HEK293T (cell line): ENCODE data around the gene CD96.

Experiments
- CTCF ChIA-PET: fragments of 350-600 bp; formaldehyde crosslinking; extraction: SDS; loops from one replicate; lab custom pipeline; 2021; ENCODE audit warnings: antibody characterized with exemption, inconsistent platforms; lab: Yijun Ruan, JAX
- POLR2A ChIA-PET: fragments of 350-600 bp; formaldehyde crosslinking; extraction: SDS; loops from one replicate; lab custom pipeline; 2020; ENCODE audit warnings: antibody characterized with exemption, inconsistent platforms; lab: Yijun Ruan, JAX
- DNase-seq: peaks from one replicate; pipeline ENCODE4 v3.0.0; 2012; ENCODE audit warnings: mixed read lengths; ENCODE audit errors: extremely low spot score
- ARNT ChIP-seq: fragments of 450-650 bp; IDR thresholded peaks from 2 replicates; pipeline ENCODE4 v1.6.1; 2017; ENCODE audit warnings: mild to moderate bottlenecking
- BHLHE40 ChIP-seq: fragments of 450-650 bp; IDR thresholded peaks from 2 replicates; pipeline ENCODE4 v1.6.1; 2016; ENCODE audit warnings: mild to moderate bottlenecking, moderate library complexity, borderline replicate concordance
- CTBP1 ChIP-seq: fragments of 450-650 bp; IDR thresholded peaks from 2 replicates; pipeline ENCODE4 v1.6.1; 2016; ENCODE audit warnings: borderline replicate concordance
- ELF4 ChIP-seq: fragments of 450-650 bp; IDR thresholded peaks from 2 replicates; pipeline ENCODE4 v1.6.1; 2017; ENCODE audit warnings: antibody characterized with exemption
- FOXA1 ChIP-seq: fragments of 450-650 bp; IDR thresholded peaks from 2 replicates; pipeline ENCODE4 v1.6.1; 2016; ENCODE audit warnings: mild to moderate bottlenecking
- FOXK2 ChIP-seq: fragments of 450-650 bp; IDR thresholded peaks from 2 replicates; pipeline ENCODE4 v1.6.1; 2016; ENCODE audit warnings: mild to moderate bottlenecking
- FOXM1 ChIP-seq: fragments of 450-650 bp; IDR thresholded peaks from 2 replicates; pipeline ENCODE4 v1.6.1; 2017; ENCODE audit warnings: mild to moderate bottlenecking, borderline replicate concordance
- HDGF ChIP-seq: fragments of 450-650 bp; IDR thresholded peaks from 2 replicates; pipeline ENCODE4 v1.6.1; 2017; ENCODE audit warnings: antibody characterized with exemption, borderline replicate concordance
- L3MBTL2 ChIP-seq: fragments of 450-650 bp; conservative IDR thresholded peaks from 2 replicates; pipeline ENCODE4 v1.6.1; 2016; ENCODE audit warnings: mild to moderate bottlenecking
- LEF1 ChIP-seq: fragments of 450-650 bp; IDR thresholded peaks from 2 replicates; pipeline ENCODE4 v1.6.1; 2017; ENCODE audit warnings: mild to moderate bottlenecking, borderline replicate concordance
- NFRKB ChIP-seq: fragments of 450-650 bp; IDR thresholded peaks from 2 replicates; pipeline ENCODE4 v1.6.1; 2016; ENCODE audit warnings: mild to moderate bottlenecking, moderate library complexity
- PKNOX1 ChIP-seq: fragments of 450-650 bp; IDR thresholded peaks from 2 replicates; pipeline ENCODE4 v1.6.1; 2016
- SP1 ChIP-seq: fragments of 450-650 bp; IDR thresholded peaks from 2 replicates; pipeline ENCODE4 v1.6.1; 2017
- SUZ12 ChIP-seq: fragments of 450-650 bp; IDR thresholded peaks from 2 replicates; pipeline ENCODE4 v1.6.1; 2016; ENCODE audit warnings: mild to moderate bottlenecking
- TARDBP ChIP-seq: fragments of 450-650 bp; IDR thresholded peaks from 2 replicates; pipeline ENCODE4 v1.6.1; 2016
- ZNF384 ChIP-seq: fragments of 450-650 bp; IDR thresholded peaks from 2 replicates; pipeline ENCODE4 v1.6.1; 2016

Gene CD96

GRCh38 chr3:111610612-111611054 is 68.6 kb downstream of the CD96 start:
- ChIA-PET CTCF (no interaction called here), POLR2A (no interaction called here)
- TF ChIP-seq SUZ12 (no peak), LEF1 (no peak)
- no peak for DNase-seq

GRCh38 chr3:111613294-111613693 is 71.3 kb downstream of the CD96 start:
- no peak for TF ChIP-seq FOXK2
- TF ChIP-seq SUZ12: no peak
- TF ChIP-seq L3MBTL2: no peak
- no peak for TF ChIP-seq HDGF
- TF ChIP-seq PKNOX1: no peak
- no peak for TF ChIP-seq SP1
- POLR2A ChIA-PET: no interaction called here
- CTCF ChIA-PET: no interaction called here
- DNase-seq: no peak

DNA sequence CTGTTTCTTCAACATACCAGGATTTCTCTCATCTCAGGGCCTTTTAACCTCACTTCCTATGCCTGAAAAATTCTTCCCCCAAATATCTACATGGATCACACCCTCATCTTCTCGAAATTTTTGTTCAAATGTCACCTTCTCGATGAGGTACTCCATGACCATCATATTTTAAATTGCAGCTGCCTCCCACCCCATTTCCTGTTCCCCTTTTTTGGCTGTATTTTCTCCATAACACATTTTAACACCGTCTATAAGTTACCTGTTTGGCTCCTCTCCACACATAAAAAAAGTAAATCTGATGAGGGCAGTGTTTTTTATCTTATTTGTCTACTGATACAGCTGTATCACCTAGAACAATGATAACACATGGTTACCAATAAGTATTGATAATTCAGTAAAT is 73.9 kb downstream of the CD96 start:
- ChIA-PET CTCF (no interaction called here), POLR2A (no interaction called here)
- TF ChIP-seq SUZ12: no peak
- DNase-seq: no peak

- ChIA-PET CTCF (no interaction called here), POLR2A (no interaction called here)
- TF ChIP-seq FOXM1: no peak
- no peak for TF ChIP-seq L3MBTL2
- TF ChIP-seq FOXA1: no peak
- TF ChIP-seq ZNF384: no peak
- TF ChIP-seq FOXK2: no peak
- TF ChIP-seq TARDBP: no peak
- no peak for TF ChIP-seq CTBP1
- no peak for TF ChIP-seq NFRKB
- no peak for TF ChIP-seq LEF1
- no peak for TF ChIP-seq ELF4
- TF ChIP-seq ARNT: no peak
- TF ChIP-seq PKNOX1: no peak
- no peak for TF ChIP-seq BHLHE40
- no peak for TF ChIP-seq SUZ12
- TF ChIP-seq SP1: no peak
- no peak for TF ChIP-seq HDGF
- no peak for DNase-seq
Measured at GRCh38 chr3:111616417-111617105, 74.6 kb downstream of the CD96 start.

GRCh38 chr3:111617406-111617805 is 75.4 kb downstream of the CD96 start:
- ChIA-PET CTCF (no interaction called here), POLR2A (no interaction called here)
- no peak for DNase-seq
- TF ChIP-seq BHLHE40 (no peak), ARNT (no peak), HDGF (no peak), PKNOX1 (no peak), L3MBTL2 (no peak), FOXA1 (no peak), LEF1 (no peak), TARDBP (no peak), ZNF384 (no peak), NFRKB (no peak), FOXM1 (no peak)

- CTCF ChIA-PET: no interaction called here
- no peak for TF ChIP-seq ELF4
- POLR2A ChIA-PET: no interaction called here
- DNase-seq: no peak
Measured at GRCh38 chr3:111617912-111618601, 76.1 kb downstream of the CD96 start.

DNA sequence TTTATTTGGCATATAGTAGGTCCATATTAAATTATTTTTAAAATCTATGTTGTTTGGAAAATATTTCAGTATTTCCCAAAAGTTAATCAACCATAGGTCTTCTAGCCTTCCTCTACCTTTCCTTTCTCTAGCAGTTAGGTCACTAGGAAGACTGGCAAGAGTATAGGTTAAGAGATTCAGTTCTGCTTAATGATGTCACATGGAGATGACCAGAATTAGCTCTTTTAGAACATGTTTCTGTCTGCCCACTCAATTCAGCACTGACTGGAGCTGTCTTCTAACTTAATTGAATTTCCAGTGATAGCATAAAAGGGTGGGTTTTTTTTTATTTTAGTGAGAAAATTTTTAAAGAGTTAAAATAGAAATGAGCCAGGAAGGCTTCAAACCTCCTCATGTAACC is 76.9 kb downstream of the CD96 start:
- no peak for TF ChIP-seq SP1
- TF ChIP-seq SUZ12: no peak
- no peak for TF ChIP-seq ZNF384
- no peak for TF ChIP-seq NFRKB
- no peak for DNase-seq
- POLR2A ChIA-PET: no interaction called here
- CTCF ChIA-PET: no interaction called here
